Activated CD4-positive, alpha-beta T cell treated with anti-CD3 and anti-CD28 coated beads for 36 hours (primary cell): ENCODE measurements around the gene UGT1A7. TPM values are rescaled to one million over a fixed set of nuclear protein-coding genes. Genes with fewer than 3 reads are reported as not detected.

ENCODE experiments used
- ATAC-seq: fragments of 200-7000 bp; cut with Tn5 transposase; one replicate; pipeline ENCODE4 v1.10.0; 2021; ENCODE audit warnings: mild to moderate bottlenecking, moderate library complexity
- CTCF ChIA-PET: fragments of 350-600 bp; sonication (Branson Sonifier 250); formaldehyde crosslinking; loops from one replicate; lab custom pipeline; 2021; ENCODE audit warnings: antibody characterized with exemption; lab: Charles Lee
- POLR2A ChIA-PET: fragments of 350-600 bp; sonication (Branson Sonifier 250); formaldehyde crosslinking; loops from one replicate; lab custom pipeline; 2021; ENCODE audit warnings: antibody characterized with exemption, inconsistent platforms; lab: Charles Lee
- DNase-seq: peaks from one replicate; pipeline ENCODE4 v3.0.0-alpha.2; 2020
- H3K27ac Mint-ChIP-seq: one replicate; pipeline ENCODE4 v1.8.0; 2021; ENCODE audit warnings: mixed read lengths
- H3K27me3 Mint-ChIP-seq: one replicate; pipeline ENCODE4 v1.8.0; 2021; ENCODE audit warnings: mixed read lengths
- H3K36me3 Mint-ChIP-seq: one replicate; pipeline ENCODE4 v1.8.0; 2021; ENCODE audit warnings: low read depth, mixed read lengths
- H3K4me1 Mint-ChIP-seq: one replicate; pipeline ENCODE4 v1.8.0; 2021; ENCODE audit warnings: mixed read lengths
- H3K4me3 Mint-ChIP-seq: one replicate; pipeline ENCODE4 v1.8.0; 2021; ENCODE audit warnings: mild to moderate bottlenecking, moderate library complexity, mixed read lengths
- H3K9me3 Mint-ChIP-seq: one replicate; pipeline ENCODE4 v1.8.0; 2021; ENCODE audit warnings: low read depth, mixed read lengths
- intact Hi-C, 2 experiments: fragments of 100-400 bp; cut with DNase I in 1 of 2; cut with micrococcal nuclease in 1 of 2; formaldehyde crosslinking; loops; one replicate each; pipeline versions ENCODE4 v1.14.2 to v1.15.1; 2022 to 2024; cut with DNase I, micrococcal nuclease
- total RNA-seq, 2 experiments: library from RNA; stranded (reverse); gene quantifications; one replicate each; pipeline ENCODE4 v1.2.3, GENCODE V29; 2021

The UGT1A7 gene
- total RNA-seq, 2 experiments from 2014 or later = not detected

- DNase-seq (no peak), ATAC-seq (no peak)
- Mint-ChIP-seq H3K27ac (no peak overlapping the region), H3K9me3 (no peaks in the 10 kb centered on the region), H3K4me1 (no peaks in the 10 kb centered on the region), H3K36me3 (no peaks in the 10 kb centered on the region), H3K27me3 (no peaks in the 10 kb centered on the region), H3K4me3 (no peak overlapping the region)
- POLR2A ChIA-PET = no interaction called here
- CTCF ChIA-PET = no interaction called here
- intact Hi-C loops = no loop called here
Measured at GRCh38 chr2:233792720-233793119, 111.0 kb downstream of the UGT1A7 start.

- no peaks in the 10 kb centered on the region for H3K27me3 Mint-ChIP-seq
- ATAC-seq = no peak
- CTCF ChIA-PET = no interaction called here
- H3K27ac Mint-ChIP-seq = no peak overlapping the region
- DNase-seq = no peak
- no peaks in the 10 kb centered on the region for H3K4me1 Mint-ChIP-seq
- no peaks in the 10 kb centered on the region for H3K9me3 Mint-ChIP-seq
- H3K36me3 Mint-ChIP-seq = no peaks in the 10 kb centered on the region
- intact Hi-C loops = no loop called here
- POLR2A ChIA-PET = no interaction called here
- no peak overlapping the region for H3K4me3 Mint-ChIP-seq
Measured at GRCh38 chr2:233793465-233794127, 111.9 kb downstream of the UGT1A7 start.

GRCh38 chr2:233794128-233794658 is 112.5 kb downstream of the UGT1A7 start:
- Mint-ChIP-seq H3K36me3 (no peaks in the 10 kb centered on the region), H3K27ac (no peak overlapping the region), H3K4me1 (no peaks in the 10 kb centered on the region), H3K4me3 (no peak overlapping the region), H3K9me3 (no peaks in the 10 kb centered on the region), H3K27me3 (no peaks in the 10 kb centered on the region)
- ChIA-PET CTCF (no interaction called here), POLR2A (no interaction called here)
- ATAC-seq = no peak
- DNase-seq = no peak
- intact Hi-C loops = no loop called here

- ATAC-seq = no peak
- POLR2A ChIA-PET = no interaction called here
- H3K9me3 Mint-ChIP-seq = no peaks in the 10 kb centered on the region
- H3K27ac Mint-ChIP-seq = no peak overlapping the region
- intact Hi-C loops = no loop called here
- no peak for DNase-seq
- CTCF ChIA-PET = no interaction called here
- H3K4me1 Mint-ChIP-seq = no peaks in the 10 kb centered on the region
- peaks cover 4% of the 10 kb centered on the region for H3K27me3 Mint-ChIP-seq
- H3K4me3 Mint-ChIP-seq = no peak overlapping the region
- no peaks in the 10 kb centered on the region for H3K36me3 Mint-ChIP-seq
Measured at GRCh38 chr2:233795735-233796171, 114.1 kb downstream of the UGT1A7 start.

GRCh38 chr2:233796254-233796653 is 114.6 kb downstream of the UGT1A7 start:
- peaks cover 2% of the 10 kb centered on the region for H3K4me1 Mint-ChIP-seq
- ChIA-PET CTCF (no interaction called here), POLR2A (no interaction called here)
- H3K27ac Mint-ChIP-seq = no peak overlapping the region
- H3K9me3 Mint-ChIP-seq = no peaks in the 10 kb centered on the region
- H3K27me3 Mint-ChIP-seq = peaks cover 4% of the 10 kb centered on the region
- no peak for DNase-seq
- H3K36me3 Mint-ChIP-seq = no peaks in the 10 kb centered on the region
- no peak for ATAC-seq
- intact Hi-C loops = no loop called here
- H3K4me3 Mint-ChIP-seq = no peak overlapping the region

GRCh38 chr2:233798335-233799086 is 116.8 kb downstream of the UGT1A7 start:
- DNase-seq (no peak), ATAC-seq (no peak)
- Mint-ChIP-seq H3K9me3 (no peaks in the 10 kb centered on the region), H3K36me3 (no peaks in the 10 kb centered on the region), H3K4me3 (no peak overlapping the region), H3K4me1 (peaks cover 2% of the 10 kb centered on the region), H3K27me3 (peaks cover 4% of the 10 kb centered on the region), H3K27ac (no peak overlapping the region)
- intact Hi-C loops = no loop called here
- POLR2A ChIA-PET = no interaction called here
- CTCF ChIA-PET = no interaction called here

GRCh38 chr2:233799087-233799665 is 117.5 kb downstream of the UGT1A7 start:
- no peak for ATAC-seq
- H3K4me3 Mint-ChIP-seq = no peak overlapping the region
- ChIA-PET POLR2A (no interaction called here), CTCF (interaction anchor here (0.8 kb wide), 1 partner anchor 88 kb away, joined by 3 read pairs; no protein-coding TSS in a partner anchor)
- peaks cover 2% of the 10 kb centered on the region for H3K4me1 Mint-ChIP-seq
- H3K27ac Mint-ChIP-seq = no peak overlapping the region
- no peak for DNase-seq
- intact Hi-C loops = no loop called here
- peaks cover 5% of the 10 kb centered on the region for H3K27me3 Mint-ChIP-seq
- H3K9me3 Mint-ChIP-seq = no peaks in the 10 kb centered on the region
- no peaks in the 10 kb centered on the region for H3K36me3 Mint-ChIP-seq

GRCh38 chr2:233799716-233800115 is 118.0 kb downstream of the UGT1A7 start:
- Mint-ChIP-seq H3K36me3 (no peaks in the 10 kb centered on the region), H3K9me3 (no peaks in the 10 kb centered on the region), H3K4me3 (no peak overlapping the region), H3K27ac (no peak overlapping the region), H3K27me3 (peaks cover 9% of the 10 kb centered on the region), H3K4me1 (peaks cover 2% of the 10 kb centered on the region)
- ATAC-seq = no peak
- ChIA-PET POLR2A (no interaction called here), CTCF (interaction anchor here (0.8 kb wide), 1 partner anchor 88 kb away, joined by 3 read pairs; no protein-coding TSS in a partner anchor)
- DNase-seq = no peak
- intact Hi-C loops = no loop called here

- H3K36me3 Mint-ChIP-seq = no peaks in the 10 kb centered on the region
- intact Hi-C loops = no loop called here
- ChIA-PET CTCF (interaction anchor here (0.8 kb wide), 1 partner anchor 89 kb away, joined by 3 read pairs; no protein-coding TSS in a partner anchor), POLR2A (no interaction called here)
- no peaks in the 10 kb centered on the region for H3K9me3 Mint-ChIP-seq
- H3K4me1 Mint-ChIP-seq = peaks cover 2% of the 10 kb centered on the region
- ATAC-seq (no peak), DNase-seq (no peak)
- H3K4me3 Mint-ChIP-seq = no peak overlapping the region
- peaks cover 9% of the 10 kb centered on the region for H3K27me3 Mint-ChIP-seq
- no peak overlapping the region for H3K27ac Mint-ChIP-seq
Measured at GRCh38 chr2:233800208-233800607, 118.5 kb downstream of the UGT1A7 start.

GRCh38 chr2:233801357-233802131 is 119.8 kb downstream of the UGT1A7 start:
- ATAC-seq = peak; percentile 63

GRCh38 chr2:233802132-233802815 is 120.6 kb downstream of the UGT1A7 start:
- peaks cover 2% of the 10 kb centered on the region for H3K4me1 Mint-ChIP-seq
- H3K4me3 Mint-ChIP-seq = no peak overlapping the region
- DNase-seq (no peak), ATAC-seq (no peak)
- CTCF ChIA-PET = no interaction called here
- no peaks in the 10 kb centered on the region for H3K36me3 Mint-ChIP-seq
- H3K27ac Mint-ChIP-seq = no peak overlapping the region
- H3K27me3 Mint-ChIP-seq = peaks cover 9% of the 10 kb centered on the region
- intact Hi-C loops = no loop called here
- H3K9me3 Mint-ChIP-seq = no peaks in the 10 kb centered on the region
- POLR2A ChIA-PET = no interaction called here

More at GRCh38 chr2:233801357-233802131, 119.8 kb downstream of the UGT1A7 start:
- Mint-ChIP-seq H3K4me3 (no peak overlapping the region), H3K4me1 (peaks cover 2% of the 10 kb centered on the region), H3K36me3 (no peaks in the 10 kb centered on the region), H3K27me3 (peaks cover 9% of the 10 kb centered on the region), H3K27ac (no peak overlapping the region), H3K9me3 (no peaks in the 10 kb centered on the region)
- intact Hi-C loops = no loop called here
- ChIA-PET POLR2A (no interaction called here), CTCF (no interaction called here)
- peak; percentile 43 for DNase-seq
